ENCODE measurements around the gene MAGEB17.

Gene MAGEB17

DNA sequence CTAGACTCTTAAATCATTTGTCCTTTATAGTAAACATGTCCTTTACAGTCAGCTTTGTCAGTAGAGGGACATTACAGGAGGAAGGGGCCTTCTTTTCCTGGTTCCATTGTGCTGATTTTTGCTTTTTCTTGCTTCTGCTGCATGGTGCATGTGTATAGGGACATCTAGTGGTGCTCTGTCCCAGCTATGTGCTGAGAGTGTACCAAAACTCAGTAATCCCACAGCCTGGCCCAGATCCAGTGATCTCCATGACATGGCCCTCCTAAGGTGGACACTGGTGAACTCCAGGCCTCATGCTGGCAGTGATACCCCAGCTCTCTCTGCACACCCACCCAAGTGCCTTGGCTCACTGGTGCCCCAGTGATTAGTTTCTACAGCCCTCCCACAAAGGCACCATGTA, 45.2 kb downstream of the MAGEB17 start:
- FAIRE-seq = no peak

DNA sequence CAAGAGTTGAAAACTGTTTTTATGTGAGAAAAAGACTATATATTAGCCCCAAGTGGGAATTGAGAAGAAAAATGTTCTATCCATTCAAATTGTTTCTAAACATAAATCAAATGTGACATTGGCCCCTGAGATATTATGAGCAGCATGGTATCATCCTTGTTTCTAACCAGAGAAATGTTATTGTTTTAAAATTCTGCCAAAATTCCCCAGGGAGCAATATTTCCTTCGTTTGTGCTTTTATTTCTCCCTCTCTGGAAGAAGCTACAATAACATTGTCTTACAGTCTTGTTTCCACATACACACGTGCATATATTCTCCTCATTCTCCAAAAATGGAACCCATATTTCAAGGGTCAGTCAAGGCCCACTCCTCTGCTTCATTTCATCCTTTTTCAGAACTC, 46.7 kb downstream of the MAGEB17 start:
- no peak for FAIRE-seq

DNA sequence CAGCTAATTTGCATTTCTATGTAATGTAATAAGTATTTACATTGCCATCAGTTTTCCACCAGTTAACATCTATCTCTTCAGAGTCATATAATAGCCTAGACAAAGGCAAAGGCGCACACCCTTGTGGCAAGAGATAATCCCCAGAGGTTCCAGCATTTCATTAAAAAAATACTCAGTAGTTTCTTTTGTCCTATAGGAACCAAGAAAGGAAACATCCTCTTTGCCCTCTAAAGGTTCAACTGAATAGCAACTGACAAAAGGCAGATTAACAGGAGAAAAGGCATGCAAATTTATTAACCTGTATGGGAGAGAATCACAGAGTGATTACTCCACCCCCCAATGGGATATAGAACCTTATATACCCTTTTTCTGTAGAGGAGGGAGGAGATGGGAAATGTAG, 48.4 kb downstream of the MAGEB17 start:
- no peak for FAIRE-seq
